Colonic mucosa (tissue), 4 donors: ENCODE measurements around the gene CXCL13. TPM values are rescaled to one million over a fixed set of nuclear protein-coding genes. Genes with fewer than 3 reads are reported as not detected.
"Not testable (repeated sequence)": the region's sequence is repeated elsewhere in the genome, so short reads cannot be mapped to it uniquely, and the experiment has no call there.

Experiments
- DNase-seq: peaks from one replicate; pipeline ENCODE4 v3.0.0-alpha.2; 2020
- H3K27ac ChIP-seq: fragments of 200-600 bp; one replicate; pipeline ENCODE4 v1.8.0; 2021
- H3K27me3 ChIP-seq: fragments of 200-600 bp; one replicate; pipeline ENCODE4 v1.8.0; 2021
- H3K36me3 ChIP-seq: fragments of 200-600 bp; one replicate; pipeline ENCODE4 v1.8.0; 2021
- H3K4me1 ChIP-seq: fragments of 200-600 bp; one replicate; pipeline ENCODE4 v1.8.0; 2021; ENCODE audit warnings: mild to moderate bottlenecking
- H3K4me3 ChIP-seq: fragments of 200-600 bp; one replicate; pipeline ENCODE4 v1.8.0; 2021
- H3K9ac ChIP-seq, 2 donors: one replicate each; pipeline ENCODE4 v1.7.0; 2013; ENCODE audit warnings: control low read depth in 2 of 2, low read depth in 2 of 2, low read length in 2 of 2
- H3K9me3 ChIP-seq: fragments of 200-600 bp; one replicate; pipeline ENCODE4 v1.8.0; 2021
- intact Hi-C: fragments of 100-400 bp; cut with DNase I; formaldehyde crosslinking; loops from one replicate; pipeline ENCODE4 v1.14.1; 2022
- total RNA-seq, 2 donors: library from RNA; stranded (reverse); fragmentation: NEBNext Ultra II Directional in 1 of 2; extraction: Animal tissue kit (Norgen Biotek cat#: 25700) in 1 of 2; gene quantifications; one replicate each; pipeline ENCODE4 v1.2.1, GENCODE V29; 2021
- TF ChIP-seq, protein P1 (sequence below): fragments of 200-600 bp; IDR thresholded peaks from one replicate; pipeline ENCODE4 v1.8.0; 2022; ENCODE audit warnings: antibody characterized with exemption, mild to moderate bottlenecking
- donor health status: healthy.
- donor health status: DM: no; HTN: no; CAD: no.
- donor health status: DM: no; HTN: no; CAD: no.

CXCL13 gene
- total RNA-seq, 2 donors from 2014 or later, result 0.35 to 1.1 TPM

DNA sequence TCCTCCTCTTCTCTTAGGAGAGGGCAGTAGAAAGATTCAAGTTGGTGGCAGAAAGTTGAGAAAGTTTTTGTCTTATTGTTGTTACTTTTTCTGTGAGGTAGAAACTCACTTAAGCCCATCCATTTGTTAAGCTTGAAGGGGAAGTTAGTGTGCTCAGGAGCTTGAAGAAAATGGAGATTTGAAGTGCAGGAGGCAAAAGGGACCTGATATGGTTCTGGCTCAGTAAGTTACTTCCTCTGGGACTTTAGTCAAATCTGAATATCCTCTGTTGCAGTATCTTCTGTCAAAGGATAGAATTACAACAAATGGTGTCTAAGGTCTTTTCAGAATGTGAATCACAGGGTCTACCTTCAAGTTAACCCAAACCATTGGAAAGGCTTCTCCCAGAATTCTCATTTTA is 46.2 kb downstream of the CXCL13 start:
- Histone ChIP-seq H3K36me3 (no peaks in the 10 kb centered on the region), H3K9me3 (no peaks in the 10 kb centered on the region), H3K4me3 (no peak overlapping the region), H3K4me1 (peaks cover 5% of the 10 kb centered on the region), H3K9ac (peak overlapping the region in 1 of 2 donors; percentile 19), H3K27ac (peak overlapping the region; percentile 38), H3K27me3 (no peaks in the 10 kb centered on the region)
- intact Hi-C loops, result no loop called here
- TF ChIP-seq, protein P1, sequence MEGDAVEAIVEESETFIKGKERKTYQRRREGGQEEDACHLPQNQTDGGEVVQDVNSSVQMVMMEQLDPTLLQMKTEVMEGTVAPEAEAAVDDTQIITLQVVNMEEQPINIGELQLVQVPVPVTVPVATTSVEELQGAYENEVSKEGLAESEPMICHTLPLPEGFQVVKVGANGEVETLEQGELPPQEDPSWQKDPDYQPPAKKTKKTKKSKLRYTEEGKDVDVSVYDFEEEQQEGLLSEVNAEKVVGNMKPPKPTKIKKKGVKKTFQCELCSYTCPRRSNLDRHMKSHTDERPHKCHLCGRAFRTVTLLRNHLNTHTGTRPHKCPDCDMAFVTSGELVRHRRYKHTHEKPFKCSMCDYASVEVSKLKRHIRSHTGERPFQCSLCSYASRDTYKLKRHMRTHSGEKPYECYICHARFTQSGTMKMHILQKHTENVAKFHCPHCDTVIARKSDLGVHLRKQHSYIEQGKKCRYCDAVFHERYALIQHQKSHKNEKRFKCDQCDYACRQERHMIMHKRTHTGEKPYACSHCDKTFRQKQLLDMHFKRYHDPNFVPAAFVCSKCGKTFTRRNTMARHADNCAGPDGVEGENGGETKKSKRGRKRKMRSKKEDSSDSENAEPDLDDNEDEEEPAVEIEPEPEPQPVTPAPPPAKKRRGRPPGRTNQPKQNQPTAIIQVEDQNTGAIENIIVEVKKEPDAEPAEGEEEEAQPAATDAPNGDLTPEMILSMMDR, result no peak
- no peak for DNase-seq

DNA sequence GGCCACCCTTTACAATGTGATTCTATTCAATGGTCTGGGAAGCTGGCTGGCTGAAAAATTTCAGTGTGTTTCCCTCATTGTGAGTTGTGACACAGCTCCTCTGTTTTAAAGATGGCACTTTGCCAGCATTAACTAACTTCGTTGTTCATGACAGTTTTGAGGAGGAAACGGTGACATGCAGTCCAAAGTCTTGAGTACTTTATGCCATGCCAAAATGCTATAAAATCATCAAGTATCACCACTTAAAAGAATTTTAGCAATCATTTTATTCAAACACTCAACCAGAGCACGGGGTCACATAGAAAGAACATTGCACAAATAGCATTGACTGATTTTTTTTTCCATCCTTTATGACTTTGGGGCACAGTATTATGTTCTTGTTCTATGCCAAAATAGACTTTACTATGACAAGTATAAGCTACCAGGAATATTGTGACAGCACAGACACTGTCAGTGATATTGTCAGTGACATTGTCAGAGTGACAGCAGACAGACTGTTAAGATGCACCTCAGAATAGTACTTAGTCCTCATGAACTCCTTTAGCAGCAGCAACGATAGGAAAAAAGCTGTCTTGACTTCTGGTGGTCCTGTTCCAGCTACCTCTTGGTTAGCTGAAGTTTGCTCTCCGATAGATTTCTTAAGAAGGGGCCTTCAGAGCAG is 46.7 kb downstream of the CXCL13 start:
- Histone ChIP-seq H3K36me3 (no peaks in the 10 kb centered on the region), H3K4me1 (peaks cover 5% of the 10 kb centered on the region), H3K9ac (peak overlapping the region in 1 of 2 donors; percentile 19), H3K9me3 (no peaks in the 10 kb centered on the region), H3K27ac (peak overlapping the region; percentile 49), H3K4me3 (no peak overlapping the region), H3K27me3 (no peaks in the 10 kb centered on the region)
- intact Hi-C loops, result no loop called here
- DNase-seq, result peak; percentile 53
- TF ChIP-seq, protein P1, result no peak

- TF ChIP-seq, protein P1, result no peak
- intact Hi-C loops, result no loop called here
- no peak for DNase-seq
- Histone ChIP-seq H3K4me1 (peaks cover 5% of the 10 kb centered on the region), H3K36me3 (no peaks in the 10 kb centered on the region), H3K27me3 (no peaks in the 10 kb centered on the region), H3K27ac (peak overlapping the region; percentile 49), H3K9ac (no peak overlapping the region), H3K9me3 (no peaks in the 10 kb centered on the region), H3K4me3 (no peak overlapping the region)
These were observed 47.6 kb downstream of the CXCL13 start for GRCh38 chr4:77653162-77653758.

DNA sequence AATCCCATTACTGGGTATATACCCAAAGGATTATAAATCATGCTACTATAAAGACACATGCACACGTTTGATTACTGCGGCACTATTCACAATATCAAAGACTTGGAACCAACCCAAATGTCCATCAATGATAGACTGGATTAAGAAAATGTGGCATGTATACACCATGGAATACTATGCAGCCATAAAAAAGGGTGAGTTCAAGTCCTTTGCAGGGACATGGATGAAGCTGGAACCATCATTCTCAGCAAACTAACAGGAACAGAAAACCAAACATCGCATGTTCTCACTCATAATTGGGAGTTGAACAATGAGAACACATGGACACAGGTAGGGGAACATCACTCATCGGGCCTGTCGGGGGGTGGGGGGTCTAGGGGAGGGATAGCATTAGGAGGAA is 54.7 kb downstream of the CXCL13 start:
- H3K27ac ChIP-seq, H3K27me3 ChIP-seq, H3K4me1 ChIP-seq, H3K4me3 ChIP-seq, DNase-seq, H3K9ac ChIP-seq, H3K9me3 ChIP-seq, intact Hi-C loops, H3K36me3 ChIP-seq: not testable (repeated sequence)

Other genes with a start within 250 kb of the CXCL13 start
- gene CNOT6L, start 213.5 kb downstream of the CXCL13 start, total RNA-seq, result 10 to 100 TPM; 32.4 to 56.6 TPM